ENCODE results near the gene FMNL3. TPM values are rescaled to one million over a fixed set of nuclear protein-coding genes. Genes with fewer than 3 reads are reported as not detected.

FMNL3 gene
- total RNA-seq, 1 experiment from 2014 or later = 0.58 TPM

DNA sequence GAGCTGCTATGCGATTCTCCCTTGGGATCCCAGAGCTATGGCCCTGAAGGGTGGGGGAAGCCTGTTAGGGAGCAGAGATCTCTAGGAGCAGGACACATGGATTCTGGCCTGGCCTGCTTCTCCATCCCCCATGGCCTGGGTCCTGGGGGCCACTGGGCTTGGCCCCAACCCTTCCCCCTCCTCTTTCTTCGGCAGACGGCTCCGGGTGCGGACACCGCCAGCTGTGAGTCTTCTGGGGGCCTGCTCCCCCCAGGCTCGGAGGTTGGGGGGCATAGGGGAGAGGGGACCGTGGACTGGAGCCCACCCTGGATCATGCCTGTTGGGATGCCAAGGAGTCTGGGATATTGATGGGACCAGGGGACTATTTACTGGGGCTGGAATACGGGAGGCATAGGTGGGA is 74.8 kb downstream of the FMNL3 start:
- DNase-seq (ENCODE audit: unreplicated experiment) = no peak
- Mint-ChIP-seq H3K4me3 (ENCODE audit: unreplicated experiment) (no peak overlapping the region), H3K4me1 (ENCODE audit: insufficient read depth, unreplicated experiment) (no peaks in the 10 kb centered on the region), H3K36me3 (ENCODE audit: insufficient read depth, unreplicated experiment) (peaks cover 16% of the 10 kb centered on the region), H3K27ac (ENCODE audit: low read depth, unreplicated experiment) (no peak overlapping the region), H3K27me3 (ENCODE audit: insufficient read depth, unreplicated experiment) (no peaks in the 10 kb centered on the region), H3K9me3 (ENCODE audit: unreplicated experiment) (no peaks in the 10 kb centered on the region)
- ChIA-PET CTCF (interaction anchor here (0.5 to 1.5 kb wide), 4 partner anchors 9 to 49 kb away, joined by 3 read pairs; no protein-coding TSS in a partner anchor), POLR2A (interaction anchor here (1.1 kb wide), 1 partner anchor 109 kb away, joined by 3 read pairs; the partner anchor contains the start of gene TMBIM6)
- BruUV-seq (replicated peaks) = no TSS peak
- TF ChIP-seq, protein P1, sequence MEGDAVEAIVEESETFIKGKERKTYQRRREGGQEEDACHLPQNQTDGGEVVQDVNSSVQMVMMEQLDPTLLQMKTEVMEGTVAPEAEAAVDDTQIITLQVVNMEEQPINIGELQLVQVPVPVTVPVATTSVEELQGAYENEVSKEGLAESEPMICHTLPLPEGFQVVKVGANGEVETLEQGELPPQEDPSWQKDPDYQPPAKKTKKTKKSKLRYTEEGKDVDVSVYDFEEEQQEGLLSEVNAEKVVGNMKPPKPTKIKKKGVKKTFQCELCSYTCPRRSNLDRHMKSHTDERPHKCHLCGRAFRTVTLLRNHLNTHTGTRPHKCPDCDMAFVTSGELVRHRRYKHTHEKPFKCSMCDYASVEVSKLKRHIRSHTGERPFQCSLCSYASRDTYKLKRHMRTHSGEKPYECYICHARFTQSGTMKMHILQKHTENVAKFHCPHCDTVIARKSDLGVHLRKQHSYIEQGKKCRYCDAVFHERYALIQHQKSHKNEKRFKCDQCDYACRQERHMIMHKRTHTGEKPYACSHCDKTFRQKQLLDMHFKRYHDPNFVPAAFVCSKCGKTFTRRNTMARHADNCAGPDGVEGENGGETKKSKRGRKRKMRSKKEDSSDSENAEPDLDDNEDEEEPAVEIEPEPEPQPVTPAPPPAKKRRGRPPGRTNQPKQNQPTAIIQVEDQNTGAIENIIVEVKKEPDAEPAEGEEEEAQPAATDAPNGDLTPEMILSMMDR (IDR thresholded peaks at IDR 0.05; ENCODE audit: unreplicated experiment) = no peak
- intact Hi-C loops (cut with micrococcal nuclease) = no loop called here

DNA sequence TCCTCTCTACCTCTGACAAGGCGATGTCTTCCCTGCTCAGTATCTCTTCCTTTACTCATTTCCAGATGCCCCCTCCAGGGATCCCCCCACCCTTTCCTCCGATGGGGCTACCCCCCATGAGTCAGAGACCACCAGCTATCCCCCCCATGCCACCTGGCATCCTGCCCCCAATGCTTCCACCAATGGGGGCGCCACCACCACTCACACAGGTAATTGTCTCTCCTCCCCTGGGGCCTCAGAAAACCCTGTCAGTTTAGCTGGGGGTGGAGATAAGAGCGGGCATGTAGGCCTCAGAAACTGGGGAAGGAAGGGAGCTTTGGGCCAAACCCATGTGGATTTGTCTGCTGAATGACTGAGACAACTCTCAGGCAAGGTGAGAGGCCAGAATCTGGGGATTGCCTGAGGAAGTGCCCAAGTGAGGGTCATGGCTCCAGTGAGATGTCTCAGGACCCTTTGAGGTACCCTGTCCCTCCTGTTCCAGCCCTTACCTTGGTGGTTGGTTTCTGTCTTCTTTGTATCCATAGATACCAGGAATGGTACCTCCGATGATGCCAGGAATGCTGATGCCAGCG is 75.8 kb downstream of the FMNL3 start:
- intact Hi-C loops (cut with micrococcal nuclease) = no loop called here
- Mint-ChIP-seq H3K36me3 (ENCODE audit: insufficient read depth, unreplicated experiment) (peaks cover 16% of the 10 kb centered on the region), H3K4me1 (ENCODE audit: insufficient read depth, unreplicated experiment) (no peaks in the 10 kb centered on the region), H3K4me3 (ENCODE audit: unreplicated experiment) (no peak overlapping the region), H3K27ac (ENCODE audit: low read depth, unreplicated experiment) (no peak overlapping the region), H3K27me3 (ENCODE audit: insufficient read depth, unreplicated experiment) (no peaks in the 10 kb centered on the region), H3K9me3 (ENCODE audit: unreplicated experiment) (no peaks in the 10 kb centered on the region)
- TF ChIP-seq, protein P1 (IDR thresholded peaks at IDR 0.05; ENCODE audit: unreplicated experiment) = no peak
- ChIA-PET CTCF (no interaction called here), POLR2A (interaction anchor here (0.6 kb wide), 1 partner anchor 396 kb away, joined by 3 read pairs; no protein-coding TSS in a partner anchor)
- no TSS peak for BruUV-seq (replicated peaks)
- DNase-seq (ENCODE audit: unreplicated experiment) = no peak

DNA sequence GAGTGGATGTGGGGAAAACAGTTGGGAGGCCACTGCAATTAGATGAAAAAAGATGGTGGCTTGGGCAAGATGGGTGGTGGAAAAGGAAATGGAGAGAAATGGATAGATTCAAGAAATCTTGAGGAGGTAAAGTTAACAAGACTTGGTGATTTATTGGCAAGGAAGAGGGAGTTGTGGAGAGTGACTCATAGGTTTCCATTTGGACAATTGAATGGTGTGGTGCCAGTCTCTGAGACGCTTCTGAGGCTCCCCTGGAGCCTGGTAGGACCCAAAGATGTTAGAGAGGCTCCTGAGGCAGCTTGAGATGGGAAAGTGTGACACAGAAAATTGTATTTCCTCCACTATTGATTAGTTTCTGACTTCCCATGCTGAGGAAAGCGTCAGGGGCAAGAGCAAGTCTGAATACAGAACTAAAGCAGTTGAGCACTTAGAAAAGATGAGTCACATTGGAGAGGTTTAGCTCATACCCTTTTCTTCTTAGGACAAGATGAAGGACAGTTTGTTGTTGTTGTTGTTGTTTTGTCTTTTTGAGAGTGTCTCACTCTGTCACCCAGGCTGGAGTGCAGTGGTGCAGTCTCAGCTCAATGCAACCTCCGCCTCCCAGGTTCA is 79.3 kb downstream of the FMNL3 start:
- BruUV-seq (replicated peaks) = no TSS peak
- CTCF ChIA-PET = interaction anchor here (0.7 to 2.3 kb wide), 6 partner anchors 9 to 149 kb away, joined by 3 to 17 read pairs (median 3); partner anchors contain the start of gene TMBIM6
- Mint-ChIP-seq H3K27ac (ENCODE audit: low read depth, unreplicated experiment) (no peak overlapping the region), H3K36me3 (ENCODE audit: insufficient read depth, unreplicated experiment) (peaks cover 8% of the 10 kb centered on the region), H3K4me3 (ENCODE audit: unreplicated experiment) (no peak overlapping the region), H3K27me3 (ENCODE audit: insufficient read depth, unreplicated experiment) (no peaks in the 10 kb centered on the region), H3K9me3 (ENCODE audit: unreplicated experiment) (no peaks in the 10 kb centered on the region), H3K4me1 (ENCODE audit: insufficient read depth, unreplicated experiment) (peaks cover 11% of the 10 kb centered on the region)
- DNase-seq (ENCODE audit: unreplicated experiment) = peak; percentile 67
- TF ChIP-seq, protein P1 (IDR thresholded peaks at IDR 0.05; ENCODE audit: unreplicated experiment) = no peak
- intact Hi-C loops (cut with micrococcal nuclease) = no loop called here
- POLR2A ChIA-PET = interaction anchor here (0.6 to 1.7 kb wide), 3 partner anchors 8 to 1311 kb away, joined by 3 to 5 read pairs (median 4); no protein-coding TSS in a partner anchor

DNA sequence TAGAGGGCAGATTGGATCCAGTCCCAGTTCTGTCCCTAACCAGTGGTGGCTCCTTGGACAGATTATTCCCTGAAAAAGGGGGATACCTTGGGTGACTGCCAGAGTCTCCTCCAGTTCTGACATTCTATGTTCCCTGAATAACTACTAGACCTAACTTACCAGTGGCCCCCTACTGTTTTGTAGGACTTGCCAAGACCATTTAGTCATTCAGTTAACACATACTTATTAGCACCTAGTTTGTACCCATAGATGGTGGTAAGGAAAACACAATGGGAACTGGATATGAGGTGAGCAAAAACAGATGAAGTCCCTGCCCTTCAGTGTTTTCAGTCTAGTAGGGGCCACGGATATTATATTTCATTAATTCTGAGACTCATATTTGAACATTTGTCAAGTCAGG is 80.4 kb downstream of the FMNL3 start:
- DNase-seq (ENCODE audit: unreplicated experiment) = no peak
- TF ChIP-seq, protein P1 (IDR thresholded peaks at IDR 0.05; ENCODE audit: unreplicated experiment) = no peak

More for the DNA sequence above, 80.4 kb downstream of the FMNL3 start:
- Mint-ChIP-seq H3K9me3 (ENCODE audit: unreplicated experiment) (no peaks in the 10 kb centered on the region), H3K36me3 (ENCODE audit: insufficient read depth, unreplicated experiment) (peaks cover 4% of the 10 kb centered on the region), H3K27ac (ENCODE audit: low read depth, unreplicated experiment) (no peak overlapping the region), H3K27me3 (ENCODE audit: insufficient read depth, unreplicated experiment) (no peaks in the 10 kb centered on the region), H3K4me1 (ENCODE audit: insufficient read depth, unreplicated experiment) (peaks cover 15% of the 10 kb centered on the region), H3K4me3 (ENCODE audit: unreplicated experiment) (no peak overlapping the region)
- ChIA-PET CTCF (interaction anchor here (0.8 to 2.3 kb wide), 5 partner anchors 10 to 330 kb away, joined by 3 to 17 read pairs (median 3); partner anchors contain the start of gene TMBIM6), POLR2A (interaction anchor here (1.7 kb wide), 1 partner anchor 9 kb away, joined by 5 read pairs; no protein-coding TSS in a partner anchor)
- intact Hi-C loops (cut with micrococcal nuclease) = no loop called here
- no TSS peak for BruUV-seq (replicated peaks)

All from MCF 10A (cell line).